ENCODE results near the gene STAT1. TPM values are rescaled to one million over a fixed set of nuclear protein-coding genes. Genes with fewer than 3 reads are reported as not detected.
A peak's percentile ranks its signal among the peaks of the same experiment; 100 is the strongest.

Gene STAT1
- total RNA-seq, 1 experiment from 2014 or later: 37.8 TPM

GRCh38 chr2:191036363-191036762 is 22.4 kb upstream of the STAT1 start:
- DNase-seq (ENCODE audit: low spot score): no peak
- in situ Hi-C loops (cut with HindIII; ENCODE audit: low sequenced_read_pairs): no loop called here

- no peak for DNase-seq (ENCODE audit: low spot score)
- in situ Hi-C loops (cut with HindIII; ENCODE audit: low sequenced_read_pairs): no loop called here
Observed at GRCh38 chr2:191032588-191033429, 18.8 kb upstream of the STAT1 start.

GRCh38 chr2:191031256-191031655 is 17.3 kb upstream of the STAT1 start:
- in situ Hi-C loops (cut with HindIII; ENCODE audit: low sequenced_read_pairs): no loop called here
- DNase-seq (ENCODE audit: low spot score): no peak

GRCh38 chr2:191030521-191031154 is 16.7 kb upstream of the STAT1 start:
- in situ Hi-C loops (cut with HindIII; ENCODE audit: low sequenced_read_pairs): no loop called here
- peak; percentile 38 for DNase-seq (ENCODE audit: low spot score)

GRCh38 chr2:191029280-191029950 is 15.4 kb upstream of the STAT1 start:
- in situ Hi-C loops (cut with HindIII; ENCODE audit: low sequenced_read_pairs): no loop called here
- DNase-seq (ENCODE audit: low spot score): no peak

GRCh38 chr2:191026377-191026776 is 12.4 kb upstream of the STAT1 start:
- in situ Hi-C loops (cut with HindIII; ENCODE audit: low sequenced_read_pairs): no loop called here
- no peak for DNase-seq (ENCODE audit: low spot score)

DNA sequence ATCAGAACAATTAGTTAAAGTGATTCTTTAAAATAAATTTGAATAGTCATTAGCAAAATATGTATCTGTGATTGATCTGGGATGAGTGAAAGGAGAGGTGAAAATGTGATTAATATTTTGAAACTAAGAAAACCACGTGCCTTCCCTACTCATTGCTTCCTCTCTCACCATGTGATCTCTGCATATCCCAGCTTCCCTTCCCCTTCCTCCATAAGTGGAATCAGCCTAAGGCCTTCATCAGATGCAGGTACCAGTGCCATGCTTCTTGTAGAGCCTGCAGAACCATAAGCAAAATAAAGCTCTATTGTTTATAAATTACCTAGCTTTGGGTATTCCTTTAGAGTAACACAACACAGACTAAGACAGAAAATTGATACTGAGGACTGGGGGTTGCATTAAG is 11.2 kb upstream of the STAT1 start:
- in situ Hi-C loops (cut with HindIII; ENCODE audit: low sequenced_read_pairs): no loop called here
- DNase-seq (ENCODE audit: low spot score): no peak

GRCh38 chr2:191023235-191023679 is 9.3 kb upstream of the STAT1 start:
- DNase-seq (ENCODE audit: low spot score): no peak
- in situ Hi-C loops (cut with HindIII; ENCODE audit: low sequenced_read_pairs): no loop called here

DNA sequence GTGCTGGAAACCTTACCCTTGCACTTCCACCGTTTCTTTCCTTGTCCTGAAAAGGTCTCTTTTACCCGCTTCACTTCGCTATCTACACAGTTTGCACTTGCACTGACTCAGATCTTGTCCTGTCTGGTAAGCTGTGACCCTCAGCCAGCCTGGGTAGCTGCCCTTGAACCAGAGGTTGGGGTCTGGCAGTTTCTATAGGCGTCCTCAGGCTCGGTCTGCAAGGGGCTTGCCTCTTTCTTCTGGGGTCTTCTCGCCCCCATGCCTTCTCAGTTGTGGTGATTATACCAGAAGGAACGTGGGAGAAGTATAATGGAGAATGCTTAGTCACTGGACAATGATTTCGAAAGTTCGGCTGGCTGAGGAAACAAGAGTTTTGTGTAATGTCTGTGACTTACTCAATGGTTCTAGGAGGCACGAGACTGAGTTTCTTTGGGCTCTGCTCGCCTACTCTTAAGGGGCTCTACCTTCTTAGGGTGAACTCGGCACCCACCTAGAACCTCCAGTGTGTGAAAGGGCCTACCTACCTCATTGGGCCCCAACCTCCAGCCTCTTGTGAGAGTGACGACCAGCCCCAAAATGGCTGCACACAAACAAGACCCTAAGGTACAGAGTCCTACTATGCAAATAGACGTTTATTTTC is 6.9 kb upstream of the STAT1 start:
- no peak for DNase-seq (ENCODE audit: low spot score)
- in situ Hi-C loops (cut with HindIII; ENCODE audit: low sequenced_read_pairs): no loop called here

DNA sequence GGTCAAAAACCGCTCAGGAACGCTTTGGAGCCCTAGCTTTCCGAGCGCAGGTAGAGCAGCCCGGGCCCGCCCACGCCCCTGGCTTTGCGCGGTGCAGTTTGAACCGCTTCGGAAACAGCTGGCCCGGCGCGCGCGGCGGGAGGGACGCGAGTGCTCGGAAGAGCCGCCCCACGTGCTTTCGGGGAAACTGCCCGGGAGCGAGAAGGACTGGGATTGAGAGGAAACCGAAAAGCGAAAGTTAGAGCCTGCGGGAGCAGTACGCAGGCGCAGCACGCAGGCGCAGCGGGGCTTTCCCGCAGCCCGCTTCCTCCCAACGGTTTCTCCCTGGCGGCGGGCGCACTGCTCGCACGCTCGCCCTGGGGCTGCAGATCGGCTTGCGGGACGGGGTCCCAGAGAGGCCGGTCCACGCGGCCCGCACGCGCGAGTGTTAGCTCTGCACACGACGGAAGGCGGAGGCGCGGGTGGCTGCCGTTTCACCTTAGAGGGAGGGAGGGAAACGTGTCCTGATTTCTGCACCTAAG is 6.3 kb upstream of the STAT1 start:
- peak; percentile 93 for DNase-seq (ENCODE audit: low spot score)
- in situ Hi-C loops (cut with HindIII; ENCODE audit: low sequenced_read_pairs): no loop called here

GRCh38 chr2:191019376-191019775 is 5.4 kb upstream of the STAT1 start:
- DNase-seq (ENCODE audit: low spot score): no peak
- in situ Hi-C loops (cut with HindIII; ENCODE audit: low sequenced_read_pairs): no loop called here

GRCh38 chr2:191018643-191019119 is 4.7 kb upstream of the STAT1 start:
- in situ Hi-C loops (cut with HindIII; ENCODE audit: low sequenced_read_pairs): no loop called here
- DNase-seq (ENCODE audit: low spot score): no peak

GRCh38 chr2:191018048-191018447 is 4.1 kb upstream of the STAT1 start:
- in situ Hi-C loops (cut with HindIII; ENCODE audit: low sequenced_read_pairs): no loop called here
- no peak for DNase-seq (ENCODE audit: low spot score)

DNA sequence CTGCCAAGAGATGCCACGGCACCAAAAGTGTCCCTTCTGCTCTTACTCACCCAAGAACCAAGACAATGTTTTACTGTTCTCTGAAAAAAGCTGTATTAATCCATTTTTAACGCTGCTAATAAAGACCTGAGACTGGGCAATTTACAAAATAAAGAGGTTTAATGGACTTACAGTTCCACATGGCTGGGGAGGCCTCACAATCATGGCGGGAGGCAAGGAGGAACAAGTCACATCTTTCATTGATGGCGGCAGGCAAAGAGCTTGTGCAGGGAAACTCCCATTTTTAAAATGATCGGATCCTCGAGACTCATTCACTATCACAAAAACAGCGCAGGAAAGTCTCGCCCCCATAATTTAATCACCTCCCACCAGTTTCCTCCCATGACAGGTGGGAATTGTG is 1.9 kb upstream of the STAT1 start:
- in situ Hi-C loops (cut with HindIII; ENCODE audit: low sequenced_read_pairs): no loop called here
- DNase-seq (ENCODE audit: low spot score): no peak

DNA sequence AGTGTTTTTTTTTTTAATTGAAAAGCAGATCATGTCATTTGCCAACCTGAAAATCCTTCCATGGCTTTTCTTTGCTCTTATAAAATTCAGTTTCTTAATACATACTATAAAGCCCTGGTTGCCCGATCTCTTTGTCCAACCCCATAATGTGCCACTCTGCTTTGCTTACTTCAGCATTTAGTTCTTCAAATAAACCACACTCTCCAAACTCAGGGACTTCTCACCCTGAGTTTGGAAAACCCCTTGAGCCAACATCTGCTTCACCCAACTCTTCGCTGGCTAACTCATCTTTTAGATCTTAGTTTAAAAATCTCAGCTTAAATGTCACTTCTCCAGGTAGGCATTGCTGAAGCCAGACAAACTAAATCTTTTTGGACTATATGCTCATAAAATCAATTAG is 1.3 kb upstream of the STAT1 start:
- no peak for DNase-seq (ENCODE audit: low spot score)
- in situ Hi-C loops (cut with HindIII; ENCODE audit: low sequenced_read_pairs): no loop called here

DNA sequence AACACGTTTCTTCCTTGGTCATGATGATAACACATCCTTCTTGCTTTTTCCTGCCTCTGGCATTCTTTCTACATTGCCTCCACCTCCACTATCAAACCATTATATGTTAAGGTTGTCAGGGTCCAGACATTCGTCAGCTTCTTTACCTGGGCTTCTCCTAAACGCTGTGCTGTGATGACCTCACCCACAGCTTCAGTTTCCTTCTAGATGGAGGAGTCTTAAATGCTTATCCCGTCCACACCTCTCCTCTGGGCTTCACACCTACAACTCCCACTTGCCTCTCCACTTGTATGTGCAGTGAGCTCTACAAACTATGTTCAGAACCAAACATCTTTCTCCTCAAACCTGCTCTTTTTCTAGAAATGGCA is 666 bp upstream of the STAT1 start:
- in situ Hi-C loops (cut with HindIII; ENCODE audit: low sequenced_read_pairs): no loop called here
- no peak for DNase-seq (ENCODE audit: low spot score)

- peak; percentile 64 for DNase-seq (ENCODE audit: low spot score)
- in situ Hi-C loops (cut with HindIII; ENCODE audit: low sequenced_read_pairs): no loop called here
Observed at GRCh38 chr2:191013682-191013931, 364 bp downstream of the STAT1 start.

- DNase-seq (ENCODE audit: low spot score): no peak
- in situ Hi-C loops (cut with HindIII; ENCODE audit: low sequenced_read_pairs): no loop called here
Observed at GRCh38 chr2:191012845-191013681, 908 bp downstream of the STAT1 start.

DNA sequence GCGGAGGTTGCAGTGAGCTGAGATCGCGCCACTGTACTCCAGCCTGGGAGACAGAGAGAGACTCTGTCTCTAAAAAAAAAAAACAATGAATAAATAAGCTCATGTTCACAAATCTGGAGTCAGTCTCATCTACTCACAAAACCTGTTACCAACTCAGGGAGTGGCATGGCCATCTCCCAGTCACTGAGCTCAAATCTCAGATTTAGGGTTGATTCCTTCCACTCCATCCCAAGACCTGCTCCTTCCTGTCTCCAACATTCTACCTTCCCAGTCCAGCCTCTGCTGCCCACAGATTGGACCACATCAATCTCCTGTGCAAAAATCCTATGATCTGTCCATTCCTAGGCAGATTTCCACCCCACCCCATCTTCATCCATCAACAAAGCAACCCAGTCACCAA is 1.6 kb downstream of the STAT1 start:
- in situ Hi-C loops (cut with HindIII; ENCODE audit: low sequenced_read_pairs): no loop called here

More for the DNA sequence above, 1.6 kb downstream of the STAT1 start:
- DNase-seq (ENCODE audit: low spot score): no peak
